RWPE2 (cell line): ENCODE measurements around the gene TTC27.

ENCODE experiments used
- ATAC-seq: fragments of 200-7000 bp; cut with Tn5 transposase; 3 replicates; pipeline ENCODE4 v1.9.1; 2021; ENCODE audit warnings: low read depth
- DNase-seq: peaks from one replicate; pipeline ENCODE4 v3.0.0-alpha.2; 2020; ENCODE audit warnings: low spot score
- H3K27ac ChIP-seq: fragments of 450-650 bp; 2 replicates; pipeline ENCODE4 v1.5.1; 2017; ENCODE audit warnings: mild to moderate bottlenecking; ENCODE audit not compliant: poor library complexity, severe bottlenecking
- H3K27me3 ChIP-seq: fragments of 250-450 bp; sonication (Bioruptor Pico); 2 replicates; pipeline ENCODE4 v1.5.1; 2021; ENCODE audit warnings: mild to moderate bottlenecking, moderate library complexity; ENCODE audit not compliant: insufficient read depth, poor library complexity, severe bottlenecking
- H3K36me3 ChIP-seq: fragments of 250-450 bp; sonication (Bioruptor Pico); 2 replicates; pipeline ENCODE4 v1.5.1; 2020; ENCODE audit warnings: low read depth, mild to moderate bottlenecking, moderate library complexity
- H3K4me1 ChIP-seq: fragments of 250-450 bp; sonication (Bioruptor Pico); 2 replicates; pipeline ENCODE4 v1.5.1; 2021; ENCODE audit warnings: mild to moderate bottlenecking, moderate library complexity; ENCODE audit not compliant: insufficient read depth, poor library complexity, severe bottlenecking
- H3K4me3 ChIP-seq: fragments of 250-450 bp; sonication (Bioruptor Pico); 2 replicates; pipeline ENCODE4 v1.5.1; 2021; ENCODE audit warnings: mild to moderate bottlenecking, moderate library complexity; ENCODE audit not compliant: severe bottlenecking
- H3K9me3 ChIP-seq: fragments of 250-450 bp; sonication (Bioruptor Pico); 2 replicates; pipeline ENCODE4 v1.5.1; 2021; ENCODE audit warnings: mild to moderate bottlenecking, moderate library complexity; ENCODE audit not compliant: severe bottlenecking
- CTCF ChIP-seq: fragments of 450-650 bp; IDR thresholded peaks from one replicate; pipeline ENCODE4 v1.5.1; 2017; ENCODE audit warnings: mild to moderate bottlenecking, moderate library complexity; ENCODE audit not compliant: poor library complexity, severe bottlenecking

Gene TTC27

GRCh38 chr2:32706815-32707579 is 79.1 kb downstream of the TTC27 start:
- TF ChIP-seq CTCF: no peak
- Histone ChIP-seq H3K4me1 (peaks cover 7% of the 10 kb centered on the region), H3K36me3 (peaks cover 10% of the 10 kb centered on the region), H3K4me3 (no peak overlapping the region), H3K27ac (no peak overlapping the region), H3K9me3 (no peaks in the 10 kb centered on the region), H3K27me3 (no peaks in the 10 kb centered on the region)
- ATAC-seq: no peak
- no peak for DNase-seq

DNA sequence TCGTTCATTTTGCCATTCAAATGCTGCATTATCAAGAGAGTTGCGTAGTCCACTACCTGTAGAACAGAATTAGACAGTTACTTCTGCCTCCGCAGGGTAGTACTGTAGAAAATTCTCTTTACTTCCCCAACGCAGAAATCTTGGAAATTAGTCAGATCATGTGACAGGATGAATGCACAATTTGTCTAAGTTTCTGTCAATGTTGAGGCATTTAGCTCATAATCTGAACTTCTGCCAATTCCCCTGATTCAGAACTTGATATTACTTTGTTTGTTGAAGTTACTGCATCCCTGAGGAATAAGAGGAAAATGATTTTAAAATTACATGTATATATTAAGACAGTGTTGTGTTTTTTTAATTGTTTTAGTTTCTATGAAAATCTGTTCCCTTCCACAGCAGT is 83.4 kb downstream of the TTC27 start:
- Histone ChIP-seq H3K9me3 (no peaks in the 10 kb centered on the region), H3K36me3 (peaks cover 5% of the 10 kb centered on the region; the same call in 1 of the 2 replicates), H3K4me3 (no peak overlapping the region), H3K27ac (peak overlapping the region; percentile 20), H3K4me1 (peaks cover 16% of the 10 kb centered on the region), H3K27me3 (no peaks in the 10 kb centered on the region)
- ATAC-seq (peak; percentile 62), DNase-seq (no peak)
- TF ChIP-seq CTCF: no peak

- no peaks in the 10 kb centered on the region for H3K9me3 ChIP-seq
- TF ChIP-seq CTCF: no peak
Measured at GRCh38 chr2:32711908-32712501, 84.2 kb downstream of the TTC27 start.

DNA sequence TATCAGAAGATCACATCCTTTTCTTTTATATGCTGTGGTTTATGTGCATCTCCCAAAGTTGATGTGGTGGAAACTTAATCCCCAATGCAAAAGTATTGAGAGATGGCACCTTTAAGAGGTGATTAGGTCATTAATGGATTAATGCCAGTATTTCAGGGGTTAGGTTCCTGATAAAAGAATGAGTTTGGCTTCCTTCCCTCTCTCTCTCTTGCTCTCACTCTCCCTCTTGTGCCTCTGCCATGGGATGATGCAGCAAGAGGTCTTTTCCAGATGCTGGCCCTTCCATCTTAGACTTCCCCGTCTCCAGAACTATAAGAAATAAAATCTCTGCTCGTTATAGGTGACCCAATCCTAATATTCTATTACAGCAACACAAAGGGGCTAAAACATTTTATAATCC is 85.0 kb downstream of the TTC27 start:
- ATAC-seq (no peak), DNase-seq (no peak)
- Histone ChIP-seq H3K27me3 (no peaks in the 10 kb centered on the region), H3K4me1 (peaks cover 20% of the 10 kb centered on the region), H3K9me3 (no peaks in the 10 kb centered on the region), H3K36me3 (peaks cover 5% of the 10 kb centered on the region; the same call in 1 of the 2 replicates), H3K27ac (no peak overlapping the region), H3K4me3 (no peak overlapping the region)
- TF ChIP-seq CTCF: no peak

More at GRCh38 chr2:32711908-32712501, 84.2 kb downstream of the TTC27 start:
- ATAC-seq (no peak), DNase-seq (no peak)
- Histone ChIP-seq H3K4me1 (peaks cover 20% of the 10 kb centered on the region), H3K27ac (peak overlapping the region; percentile 20), H3K36me3 (peaks cover 5% of the 10 kb centered on the region; the same call in 1 of the 2 replicates), H3K4me3 (no peak overlapping the region), H3K27me3 (no peaks in the 10 kb centered on the region)

DNA sequence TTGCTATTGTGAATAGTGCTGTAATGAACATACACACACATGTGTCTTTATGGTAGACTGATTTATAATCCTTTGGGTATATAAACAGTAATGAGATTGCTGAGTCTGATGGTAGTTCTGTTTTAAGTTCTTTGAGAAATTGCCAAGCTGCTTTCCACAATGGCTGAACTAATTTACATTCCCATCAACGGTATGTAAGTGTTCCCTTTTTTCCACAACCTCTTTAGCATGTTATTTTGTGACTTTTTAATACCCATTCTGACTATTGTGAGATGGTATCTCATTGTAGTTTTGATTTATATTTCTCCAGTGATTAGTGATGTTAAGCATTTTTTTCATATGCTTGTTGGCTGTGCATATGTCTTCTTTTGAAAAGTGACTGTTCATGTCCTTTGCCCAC is 86.7 kb downstream of the TTC27 start:
- TF ChIP-seq CTCF: no peak
- Histone ChIP-seq H3K4me1 (peaks cover 20% of the 10 kb centered on the region), H3K27me3 (no peaks in the 10 kb centered on the region), H3K27ac (no peak overlapping the region), H3K4me3 (no peak overlapping the region), H3K9me3 (no peaks in the 10 kb centered on the region), H3K36me3 (peaks cover 5% of the 10 kb centered on the region; the same call in 1 of the 2 replicates)
- ATAC-seq: no peak
- no peak for DNase-seq
